GM18511 (cell line): ENCODE data around the gene BMERB1.

Source experiments
- ATAC-seq: cut with Tn5 transposase; IDR thresholded peaks from one replicate; pipeline ENCODE4 v1.9.1; 2021; ENCODE audit warnings: mild to moderate bottlenecking, moderate library complexity; ENCODE audit not compliant: unreplicated experiment

BMERB1 gene

GRCh38 chr16:15581127-15581815, 146.9 kb downstream of the BMERB1 start:
- ATAC-seq, result no peak

- no peak for ATAC-seq
Measured at GRCh38 chr16:15583526-15583925, 149.1 kb downstream of the BMERB1 start.

- no peak for ATAC-seq
Measured at GRCh38 chr16:15585956-15586355, 151.6 kb downstream of the BMERB1 start.

GRCh38 chr16:15586716-15587115, 152.3 kb downstream of the BMERB1 start:
- ATAC-seq, result no peak

GRCh38 chr16:15587152-15587825, 152.9 kb downstream of the BMERB1 start:
- no peak for ATAC-seq

- no peak for ATAC-seq
Measured at GRCh38 chr16:15592324-15592723, 157.9 kb downstream of the BMERB1 start.

GRCh38 chr16:15593235-15593634, 158.8 kb downstream of the BMERB1 start:
- ATAC-seq, result no peak

- no peak for ATAC-seq
Measured at GRCh38 chr16:15594711-15595320, 160.4 kb downstream of the BMERB1 start.

GRCh38 chr16:15597135-15597534, 162.7 kb downstream of the BMERB1 start:
- ATAC-seq, result no peak

GRCh38 chr16:15597822-15598647, 163.6 kb downstream of the BMERB1 start:
- no peak for ATAC-seq

GRCh38 chr16:15598648-15599190, 164.3 kb downstream of the BMERB1 start:
- ATAC-seq, result no peak

- no peak for ATAC-seq
Measured at GRCh38 chr16:15599303-15600070, 165.1 kb downstream of the BMERB1 start.

- no peak for ATAC-seq
Measured at GRCh38 chr16:15601212-15601879, 167.0 kb downstream of the BMERB1 start.

GRCh38 chr16:15602285-15603044, 168.1 kb downstream of the BMERB1 start:
- ATAC-seq, result no peak

- ATAC-seq, result no peak
Measured at GRCh38 chr16:15604460-15605440, 170.4 kb downstream of the BMERB1 start.

- no peak for ATAC-seq
Measured at GRCh38 chr16:15605839-15606517, 171.6 kb downstream of the BMERB1 start.

- no peak for ATAC-seq
Measured at GRCh38 chr16:15606518-15607220, 172.3 kb downstream of the BMERB1 start.
